HG03039 (cell line): ENCODE measurements around the gene SMPD3.

Experiments used
- ATAC-seq: cut with Tn5 transposase; IDR thresholded peaks from one replicate; pipeline ENCODE4 v1.9.1; 2021; ENCODE audit warnings: mild to moderate bottlenecking, moderate library complexity; ENCODE audit not compliant: unreplicated experiment

SMPD3 gene

DNA sequence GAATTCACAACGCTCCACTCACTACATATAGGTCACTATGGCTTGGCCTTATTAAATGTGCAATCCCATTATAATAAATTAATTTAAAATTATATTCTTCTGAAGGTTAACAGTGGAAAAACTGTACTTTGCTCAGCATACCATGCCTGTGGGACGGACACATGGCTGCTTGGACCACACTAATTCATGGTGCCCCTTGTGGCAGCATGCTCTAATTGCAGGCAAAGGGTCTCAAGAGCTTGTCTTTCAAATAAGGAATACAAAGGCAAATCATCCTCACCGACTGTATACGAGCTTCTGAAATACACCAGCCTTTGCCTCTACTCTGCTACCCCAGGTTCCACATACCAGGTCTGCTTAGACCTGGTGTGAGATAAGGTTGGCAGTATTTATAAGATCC lies 11.7 kb downstream of the SMPD3 start:
- no peak for ATAC-seq

DNA sequence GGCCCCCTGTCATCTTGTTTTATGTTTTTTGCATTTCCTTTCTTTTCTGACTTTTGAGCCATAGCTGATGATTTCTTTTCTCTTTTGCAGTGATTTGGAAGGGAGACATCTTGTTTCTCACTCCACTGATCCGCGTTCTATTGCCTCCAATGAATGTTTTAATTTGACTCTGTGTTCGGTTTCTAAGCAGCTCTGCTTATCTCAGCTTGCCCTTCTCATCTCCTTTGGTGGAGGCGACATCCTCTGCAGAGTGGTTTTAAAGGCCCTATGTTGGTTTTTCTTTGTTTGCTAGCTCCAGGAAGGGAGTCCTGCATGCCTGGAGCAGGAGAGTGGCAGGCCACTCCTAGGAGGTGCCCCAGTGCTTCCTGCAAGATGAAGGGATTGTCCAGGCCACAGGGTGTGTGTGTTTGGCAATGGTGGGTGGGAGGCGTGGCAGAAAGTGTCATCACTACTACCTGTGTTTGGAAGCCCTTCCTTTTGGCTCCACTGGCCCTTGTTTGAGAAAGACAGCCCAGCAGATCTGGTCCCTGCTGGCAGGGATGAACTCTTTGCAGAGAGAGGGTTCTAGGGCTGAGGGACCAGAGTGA lies 13.6 kb downstream of the SMPD3 start:
- ATAC-seq = no peak

DNA sequence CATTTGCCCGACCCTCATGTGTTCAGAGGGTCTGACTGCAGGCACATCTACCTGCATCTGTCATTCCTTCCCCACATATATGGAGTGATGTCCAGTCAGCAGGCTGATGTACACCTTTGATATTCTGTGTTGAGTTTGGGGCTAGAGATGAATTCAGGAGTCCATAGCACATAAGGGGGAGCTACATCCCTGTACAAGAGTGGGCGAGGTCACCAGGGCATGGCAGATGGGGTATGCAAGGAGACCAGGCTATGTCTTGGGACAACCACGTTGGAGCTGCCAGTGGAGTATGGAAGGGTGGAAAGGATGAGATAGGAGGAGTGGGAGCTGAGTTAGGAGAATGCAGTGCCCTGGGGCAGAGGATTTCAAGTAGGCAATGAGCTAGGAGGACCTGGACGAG lies 15.0 kb downstream of the SMPD3 start:
- ATAC-seq = no peak

DNA sequence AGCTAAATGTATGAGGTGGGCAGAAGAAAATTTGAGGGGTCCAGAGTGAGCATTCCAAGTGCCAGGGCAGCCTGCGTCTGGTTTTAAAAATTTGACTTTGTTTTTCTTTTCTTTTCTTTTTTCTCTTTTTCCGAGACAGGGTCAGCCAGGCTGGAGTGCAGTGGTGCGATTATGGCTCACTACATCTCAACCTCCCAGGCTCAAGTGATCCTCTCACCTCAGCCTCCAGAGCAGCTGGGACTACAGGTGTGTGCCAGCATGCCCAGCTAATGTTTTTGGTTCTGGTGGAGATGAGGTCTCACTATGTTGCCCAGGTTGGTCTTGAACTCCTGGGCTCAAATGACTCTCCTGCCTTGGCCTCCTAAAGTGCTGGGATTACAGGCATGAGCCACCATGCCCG lies 15.6 kb downstream of the SMPD3 start:
- no peak for ATAC-seq

DNA sequence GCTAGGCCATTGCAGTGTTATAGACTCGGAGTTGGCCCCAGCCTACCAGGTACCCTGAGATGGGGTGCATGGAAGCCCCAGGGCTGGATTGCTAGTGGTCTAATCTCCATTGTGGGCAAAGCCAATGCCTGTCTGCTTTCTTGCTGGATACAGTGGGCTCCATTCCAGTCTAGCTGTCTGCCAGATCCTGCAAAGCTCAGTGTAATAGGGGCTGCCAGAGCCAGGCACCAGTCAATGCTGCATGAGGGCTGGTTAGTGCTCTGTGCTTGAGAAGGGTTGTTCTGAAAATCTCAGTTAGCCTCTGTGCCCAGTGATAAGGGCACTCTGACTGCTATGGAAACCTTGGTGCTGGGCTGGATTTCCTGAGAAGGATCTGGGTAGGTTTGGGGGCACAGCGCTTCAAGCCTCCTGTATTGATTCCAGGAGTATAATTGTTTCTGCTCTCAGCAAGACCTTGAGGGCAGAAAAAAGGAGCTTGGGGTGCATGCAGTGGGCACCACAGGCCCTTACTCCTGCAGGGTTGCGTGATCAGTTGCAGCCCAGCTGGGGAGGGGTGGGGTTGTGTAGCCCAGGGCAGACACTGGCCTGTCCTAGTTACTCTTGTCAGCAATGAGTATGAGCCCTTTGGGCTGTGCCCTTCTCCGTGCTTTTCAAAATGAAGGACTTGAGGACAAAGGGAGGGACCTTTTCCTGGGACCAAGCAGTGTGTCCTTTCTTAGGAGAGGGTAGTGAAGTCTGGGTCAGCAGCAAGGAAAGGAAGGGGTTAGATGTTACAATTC lies 19.0 kb downstream of the SMPD3 start:
- no peak for ATAC-seq

DNA sequence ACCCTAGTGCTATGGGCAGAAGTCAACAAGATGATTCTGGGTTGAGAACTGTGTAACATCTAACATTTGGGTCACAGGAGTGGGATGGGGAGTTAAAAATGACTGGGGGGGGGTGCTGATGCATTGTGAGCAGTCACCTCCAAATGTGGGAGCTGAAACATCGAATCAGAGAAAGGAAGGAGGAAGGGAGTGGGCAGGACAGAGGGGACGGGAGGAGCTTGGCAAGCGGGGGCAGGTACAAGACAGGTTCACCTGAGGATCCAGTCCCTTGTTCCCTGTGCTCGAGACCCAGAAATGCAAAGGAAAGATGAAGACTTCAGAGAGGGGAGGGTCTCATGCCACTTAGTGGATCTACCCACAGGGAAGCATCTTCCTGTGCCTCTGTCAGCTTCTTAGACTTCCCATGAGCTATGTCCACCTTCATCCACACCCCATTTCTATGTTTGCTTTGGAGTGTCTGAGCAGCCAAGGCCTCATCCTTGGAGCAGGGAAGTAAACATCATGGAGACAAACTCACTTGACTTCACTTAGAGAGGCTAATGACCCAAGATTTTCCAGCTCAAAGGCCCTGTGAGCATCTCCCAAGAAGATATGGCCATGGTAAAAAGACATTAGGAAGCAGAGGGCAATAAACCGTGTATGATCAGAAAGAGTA lies 20.5 kb downstream of the SMPD3 start:
- no peak for ATAC-seq

DNA sequence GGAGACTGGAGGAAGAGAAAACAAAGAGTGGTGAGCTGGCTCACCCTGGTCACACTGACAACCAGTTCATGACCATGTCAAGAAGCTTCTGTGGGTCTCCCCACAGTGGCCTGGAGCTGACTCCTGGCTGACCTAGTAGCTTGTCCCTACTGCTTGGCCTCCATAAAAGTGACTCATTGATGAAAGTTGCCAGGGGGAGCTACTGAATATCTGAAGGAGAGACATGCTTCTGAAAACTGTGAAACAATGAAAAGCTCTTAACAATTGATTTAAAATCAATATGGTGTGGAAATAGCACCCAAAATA lies 22.0 kb downstream of the SMPD3 start:
- ATAC-seq = no peak

DNA sequence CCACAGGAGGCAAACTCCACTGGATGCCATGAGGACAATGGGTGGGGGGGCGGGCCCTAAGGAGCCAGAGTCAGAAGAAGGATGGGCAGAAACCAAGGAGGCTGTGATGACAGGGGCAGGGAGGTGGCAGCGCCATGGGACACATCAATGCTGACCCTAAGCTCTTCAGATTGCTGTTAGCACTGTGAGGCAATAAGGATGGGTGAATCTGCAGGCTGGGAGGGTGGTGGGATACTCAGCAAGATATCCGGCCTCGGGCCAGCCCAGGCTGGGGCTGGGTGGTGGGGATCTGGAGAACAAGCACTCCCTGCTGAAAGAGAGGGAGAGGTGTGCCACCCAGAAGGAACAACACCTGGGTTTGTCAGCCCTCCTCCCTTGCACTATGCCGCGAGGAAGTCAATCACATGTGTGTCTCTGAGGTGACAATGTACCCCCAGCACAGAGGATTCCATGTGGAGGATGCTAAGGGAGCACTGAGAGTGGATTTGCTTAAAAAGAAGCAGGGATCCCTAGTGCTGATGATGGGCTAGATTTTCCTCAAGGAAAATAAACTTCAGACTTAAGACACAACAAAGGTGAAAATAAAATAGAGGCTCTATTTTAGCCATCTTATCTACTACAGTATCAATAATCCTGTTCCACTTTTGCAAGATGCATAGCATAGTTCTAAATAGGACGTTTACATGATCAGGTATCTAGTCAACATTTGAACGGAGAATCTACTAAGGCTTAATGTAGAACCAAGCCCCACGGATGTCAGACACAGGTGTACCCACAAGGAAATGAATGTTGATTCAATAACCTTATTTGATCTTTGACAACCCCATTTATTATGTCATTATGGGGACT lies 22.6 kb downstream of the SMPD3 start:
- no peak for ATAC-seq

DNA sequence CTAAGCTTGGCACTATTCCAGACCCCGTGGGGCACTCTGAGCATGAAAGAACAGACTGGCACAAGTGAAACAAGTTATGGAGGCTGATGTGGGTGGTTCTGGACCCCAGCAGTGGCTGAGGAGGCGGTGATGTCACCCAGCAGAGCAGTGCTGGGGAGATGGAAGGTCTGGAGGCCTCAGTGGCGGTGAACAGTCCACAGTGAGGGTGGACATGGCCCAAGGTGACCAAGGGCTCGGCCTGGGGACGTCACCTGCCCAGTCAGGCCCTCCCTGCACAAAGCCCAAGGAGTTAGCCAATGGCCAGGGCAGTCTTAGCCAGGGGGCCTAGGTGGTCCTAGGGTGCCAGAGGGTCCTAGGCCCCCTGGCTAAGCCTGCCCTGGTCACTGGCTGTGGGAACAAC lies 24.5 kb downstream of the SMPD3 start:
- no peak for ATAC-seq

DNA sequence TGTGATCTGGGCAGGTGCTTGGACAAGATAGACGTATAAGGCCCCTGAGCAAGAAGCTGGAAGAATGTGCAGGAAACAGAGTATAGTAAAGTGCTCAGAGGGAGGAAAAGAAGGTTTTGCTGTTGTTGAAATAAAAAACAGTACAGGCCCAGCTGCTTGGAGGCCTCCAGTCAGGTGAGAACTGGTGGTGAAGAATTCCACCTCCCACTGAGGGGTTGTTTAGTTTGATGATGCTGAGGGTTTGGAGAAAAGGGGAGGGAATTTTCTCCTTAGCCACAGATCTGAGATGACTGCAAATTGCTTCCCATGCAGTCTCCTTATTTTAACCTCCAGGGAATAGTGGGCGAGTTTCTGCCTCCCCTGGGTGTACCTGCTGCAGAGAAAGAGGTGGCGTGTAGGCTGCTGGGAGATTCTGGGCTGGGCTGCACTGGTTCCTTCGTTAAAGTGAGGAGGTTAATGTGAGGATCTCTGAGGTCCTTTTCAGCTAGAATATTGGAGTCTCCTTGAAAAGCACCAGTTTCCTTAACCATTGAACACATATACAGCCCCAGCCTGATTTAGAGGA lies 25.8 kb downstream of the SMPD3 start:
- no peak for ATAC-seq

DNA sequence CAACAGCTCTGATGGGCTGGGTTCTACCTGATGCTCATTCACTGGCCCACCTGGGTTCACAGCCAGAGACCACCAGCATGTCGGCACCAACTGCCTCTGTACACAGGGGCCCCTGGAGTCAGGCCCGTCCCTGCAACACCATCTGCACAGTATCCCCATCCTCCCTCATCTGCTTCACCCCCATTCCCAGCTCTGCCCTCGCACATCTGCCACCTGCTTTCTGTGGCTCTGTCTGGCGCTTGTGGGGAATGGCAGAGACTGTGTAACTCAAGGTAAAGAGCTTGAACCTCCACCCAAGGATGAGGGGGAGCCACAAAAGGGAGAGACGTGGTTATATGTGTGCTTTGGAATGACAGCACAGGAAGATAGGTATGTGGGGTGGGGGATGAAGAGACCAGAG lies 27.2 kb downstream of the SMPD3 start:
- ATAC-seq = no peak

DNA sequence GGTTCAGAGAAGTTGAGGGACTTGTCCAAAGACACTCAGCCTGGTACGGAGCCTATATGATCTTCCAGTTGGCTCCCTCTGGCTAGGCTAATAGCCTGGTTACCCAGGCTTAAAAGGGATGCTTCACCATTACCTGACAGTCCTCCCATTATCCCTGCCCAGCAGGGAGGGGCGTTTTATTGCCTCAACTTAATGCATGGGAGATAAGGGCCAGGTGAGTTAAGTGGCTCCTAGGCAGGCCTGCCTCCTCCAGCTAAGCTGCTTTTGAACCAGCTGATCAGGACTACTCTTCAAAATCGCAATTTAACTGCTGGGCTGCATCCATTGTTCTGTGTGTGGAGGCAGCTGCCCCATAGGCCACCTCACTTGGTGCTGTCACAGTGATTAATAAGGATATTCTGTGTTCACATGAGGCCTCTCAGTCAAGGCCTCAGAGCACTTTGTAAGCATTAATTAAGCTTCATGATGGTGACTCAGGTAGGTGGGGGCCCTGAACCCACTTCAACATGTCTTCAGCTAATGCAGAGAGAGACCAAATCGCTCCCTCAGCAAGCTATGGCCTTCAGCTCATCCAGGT lies 27.9 kb downstream of the SMPD3 start:
- ATAC-seq = no peak

DNA sequence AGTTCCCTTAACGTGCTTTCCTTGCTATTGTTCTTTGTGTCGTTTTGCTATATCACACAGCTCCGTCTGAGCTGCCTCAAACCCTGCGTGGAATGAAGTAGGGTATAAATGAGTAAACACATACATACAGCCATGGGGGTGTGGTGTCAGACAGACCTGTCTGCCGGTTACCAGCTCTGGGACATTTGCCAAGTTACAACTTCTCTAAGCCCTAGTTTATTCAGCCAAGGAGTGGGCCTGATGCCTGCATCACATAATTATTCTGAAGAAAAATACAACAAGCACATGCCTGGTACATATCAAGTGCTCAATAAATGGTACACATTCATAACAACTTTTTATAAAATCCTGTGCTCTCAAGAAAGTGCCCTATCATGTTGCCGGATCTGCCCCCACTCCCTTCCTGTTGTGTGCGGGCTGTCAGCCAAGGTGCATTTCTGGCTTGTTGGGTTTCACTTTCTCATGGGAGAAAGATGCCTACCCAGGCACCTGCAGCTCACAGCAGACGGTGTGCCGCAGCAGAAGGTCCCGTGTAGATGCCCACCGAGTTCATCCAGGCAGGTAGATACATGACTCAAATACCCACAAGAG lies 30.5 kb downstream of the SMPD3 start:
- peak; percentile 43 for ATAC-seq

DNA sequence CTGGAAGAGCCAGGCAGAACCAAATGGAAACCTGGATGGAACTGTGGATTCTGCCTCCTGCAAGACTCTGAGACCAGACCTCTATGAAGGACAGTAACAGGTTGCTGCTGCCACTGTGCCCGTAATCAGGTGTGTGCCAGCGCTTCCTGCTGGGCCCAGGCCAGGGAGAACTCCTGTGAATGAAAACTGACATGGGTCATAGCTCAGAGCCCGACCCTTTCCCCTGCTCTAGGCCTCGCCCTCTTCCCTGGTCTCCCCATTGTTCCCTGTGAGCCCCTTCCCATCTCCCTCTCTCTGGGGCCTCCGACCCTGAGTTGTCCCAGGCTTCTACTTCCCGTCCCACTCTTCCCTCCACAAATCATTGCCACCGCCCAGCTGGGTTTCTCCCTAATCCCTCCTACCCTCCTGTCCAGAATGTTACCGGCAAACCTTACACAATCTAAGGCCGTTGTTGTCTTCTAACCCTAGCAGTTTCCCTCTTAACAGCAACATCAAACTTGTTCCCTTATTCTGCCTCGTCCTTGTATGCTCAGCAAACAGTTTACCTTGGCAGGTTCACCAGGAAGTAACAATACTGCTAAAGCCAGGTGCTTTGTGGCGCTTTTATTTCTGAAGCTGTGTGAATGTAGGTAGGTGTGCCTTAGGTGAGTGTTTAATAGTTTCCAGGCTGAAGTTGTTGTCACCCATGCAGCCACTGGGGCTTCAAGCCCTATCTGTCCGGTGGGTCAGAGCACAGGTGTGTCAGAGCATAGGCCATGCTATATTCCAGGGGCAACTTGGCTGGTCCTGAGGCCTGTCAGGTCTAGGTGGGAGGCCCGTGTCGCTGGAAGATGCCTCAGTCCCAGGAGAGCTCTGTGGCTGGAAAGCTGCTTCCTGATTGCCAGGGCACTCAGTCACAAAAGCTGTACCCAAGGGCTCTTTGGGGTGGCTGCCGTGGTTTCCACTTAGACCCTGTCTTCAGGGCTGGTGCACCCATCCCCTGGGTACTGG lies 32.0 kb downstream of the SMPD3 start:
- ATAC-seq = no peak

DNA sequence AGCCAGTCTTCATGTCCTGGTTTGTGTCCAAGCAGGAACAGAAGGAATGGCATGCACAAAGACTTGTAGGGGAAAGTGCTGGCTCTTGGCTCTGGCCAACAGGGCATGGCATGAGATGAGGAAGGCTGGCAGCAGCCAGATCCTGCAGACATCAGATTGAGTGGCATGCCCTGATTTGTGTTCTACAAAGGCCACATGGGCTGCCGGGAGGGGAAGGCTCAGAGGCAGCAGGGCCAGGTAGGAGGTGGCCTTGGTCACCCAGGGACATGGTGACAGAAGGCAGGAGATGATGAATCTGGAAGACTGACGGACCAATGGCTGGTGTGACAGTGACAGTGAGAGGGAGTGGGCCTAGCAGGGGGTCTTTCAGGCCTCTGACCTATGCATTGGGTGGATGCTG lies 33.7 kb downstream of the SMPD3 start:
- no peak for ATAC-seq

DNA sequence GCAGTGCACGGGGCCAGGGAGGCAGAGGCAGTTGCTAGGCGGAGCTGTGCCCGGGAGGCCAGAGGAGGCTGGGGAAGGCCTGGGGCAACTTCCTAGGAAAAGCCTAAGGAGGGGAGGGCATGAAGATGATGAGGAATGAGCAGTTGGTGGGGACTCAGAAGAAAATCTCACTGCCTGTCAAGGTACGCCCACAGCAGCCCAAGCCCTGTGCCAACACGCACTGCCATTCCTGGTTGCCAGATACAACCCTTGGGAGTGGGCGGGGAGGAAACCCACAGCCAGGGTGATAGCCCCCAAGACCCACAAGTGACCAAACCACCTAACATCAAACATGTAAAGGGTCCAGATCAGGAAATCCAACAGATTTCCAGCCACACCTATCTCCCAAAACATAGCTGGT lies 36.2 kb downstream of the SMPD3 start:
- ATAC-seq = no peak

DNA sequence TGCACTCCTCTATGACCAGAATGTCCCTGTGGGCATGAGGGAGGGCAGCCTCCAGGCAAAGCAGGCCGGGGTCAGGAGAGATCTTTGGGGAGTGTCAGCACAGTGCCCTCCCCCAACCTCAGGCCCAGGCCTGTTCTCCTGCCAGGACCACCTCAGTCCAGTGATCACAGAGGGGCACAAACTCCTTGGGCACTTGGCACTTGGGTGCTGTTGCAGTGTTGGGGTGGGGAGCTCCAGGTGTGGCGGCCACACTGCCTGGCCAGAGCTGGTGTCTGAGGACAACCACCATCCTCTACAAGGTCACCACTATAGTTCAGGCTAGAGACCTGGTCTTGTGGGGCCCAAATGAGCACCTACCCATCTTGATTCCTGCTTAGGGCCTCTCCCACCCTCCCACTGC lies 37.2 kb downstream of the SMPD3 start:
- no peak for ATAC-seq

DNA sequence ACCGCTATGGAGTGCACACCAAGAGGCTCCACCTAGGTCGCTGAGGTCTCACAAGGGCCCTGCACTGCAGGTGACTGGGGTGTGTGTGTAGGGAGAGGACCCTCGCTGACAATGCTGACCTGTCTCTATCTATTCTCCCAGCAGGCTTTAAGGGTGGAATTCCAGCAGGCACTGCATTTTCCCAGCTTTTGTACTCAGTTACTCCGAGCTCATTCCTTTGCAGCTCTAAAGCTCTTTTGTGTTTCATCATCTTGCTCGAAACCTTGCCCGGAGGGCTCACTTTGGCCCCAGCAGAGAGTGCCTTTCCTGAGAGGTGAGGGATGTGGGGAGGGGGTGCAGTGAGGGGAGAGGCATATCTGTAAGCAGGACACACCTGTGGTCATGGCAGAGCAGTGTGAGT lies 39.3 kb downstream of the SMPD3 start:
- ATAC-seq = no peak

DNA sequence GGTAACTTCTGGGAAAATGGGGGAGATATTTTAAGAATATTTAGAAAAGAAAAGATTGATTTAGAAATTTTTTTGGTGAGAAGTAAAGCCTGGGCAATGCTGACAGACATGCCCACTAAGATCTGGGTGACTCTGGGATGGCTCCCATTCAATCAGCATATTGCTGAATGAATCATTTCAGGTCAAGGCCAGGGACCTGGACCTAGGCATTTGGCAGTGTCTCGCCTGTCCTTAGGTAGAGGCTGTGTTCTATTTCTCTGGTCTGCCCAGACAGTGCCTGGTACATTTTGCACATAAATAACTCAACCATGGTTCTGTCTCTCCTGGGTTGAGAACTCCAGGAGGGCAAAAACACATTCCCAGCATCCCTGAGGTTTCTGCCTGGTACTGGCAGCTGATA lies 39.9 kb downstream of the SMPD3 start:
- no peak for ATAC-seq
